ENCODE results near the gene AMOTL1.

Gene AMOTL1, protein sequence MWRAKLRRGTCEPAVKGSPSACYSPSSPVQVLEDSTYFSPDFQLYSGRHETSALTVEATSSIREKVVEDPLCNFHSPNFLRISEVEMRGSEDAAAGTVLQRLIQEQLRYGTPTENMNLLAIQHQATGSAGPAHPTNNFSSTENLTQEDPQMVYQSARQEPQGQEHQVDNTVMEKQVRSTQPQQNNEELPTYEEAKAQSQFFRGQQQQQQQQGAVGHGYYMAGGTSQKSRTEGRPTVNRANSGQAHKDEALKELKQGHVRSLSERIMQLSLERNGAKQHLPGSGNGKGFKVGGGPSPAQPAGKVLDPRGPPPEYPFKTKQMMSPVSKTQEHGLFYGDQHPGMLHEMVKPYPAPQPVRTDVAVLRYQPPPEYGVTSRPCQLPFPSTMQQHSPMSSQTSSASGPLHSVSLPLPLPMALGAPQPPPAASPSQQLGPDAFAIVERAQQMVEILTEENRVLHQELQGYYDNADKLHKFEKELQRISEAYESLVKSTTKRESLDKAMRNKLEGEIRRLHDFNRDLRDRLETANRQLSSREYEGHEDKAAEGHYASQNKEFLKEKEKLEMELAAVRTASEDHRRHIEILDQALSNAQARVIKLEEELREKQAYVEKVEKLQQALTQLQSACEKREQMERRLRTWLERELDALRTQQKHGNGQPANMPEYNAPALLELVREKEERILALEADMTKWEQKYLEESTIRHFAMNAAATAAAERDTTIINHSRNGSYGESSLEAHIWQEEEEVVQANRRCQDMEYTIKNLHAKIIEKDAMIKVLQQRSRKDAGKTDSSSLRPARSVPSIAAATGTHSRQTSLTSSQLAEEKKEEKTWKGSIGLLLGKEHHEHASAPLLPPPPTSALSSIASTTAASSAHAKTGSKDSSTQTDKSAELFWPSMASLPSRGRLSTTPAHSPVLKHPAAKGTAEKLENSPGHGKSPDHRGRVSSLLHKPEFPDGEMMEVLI

GRCh38 chr11:94767701-94768601, at the start of gene AMOTL1:
Gene AMOTL1 (plus strand): TSS chr11:94768356. CDS start chr11:94768512, 156 bp downstream.
- DNase-seq = peak in 55 of 56 donors; percentile 14 to 86 (median 64)

DNA sequence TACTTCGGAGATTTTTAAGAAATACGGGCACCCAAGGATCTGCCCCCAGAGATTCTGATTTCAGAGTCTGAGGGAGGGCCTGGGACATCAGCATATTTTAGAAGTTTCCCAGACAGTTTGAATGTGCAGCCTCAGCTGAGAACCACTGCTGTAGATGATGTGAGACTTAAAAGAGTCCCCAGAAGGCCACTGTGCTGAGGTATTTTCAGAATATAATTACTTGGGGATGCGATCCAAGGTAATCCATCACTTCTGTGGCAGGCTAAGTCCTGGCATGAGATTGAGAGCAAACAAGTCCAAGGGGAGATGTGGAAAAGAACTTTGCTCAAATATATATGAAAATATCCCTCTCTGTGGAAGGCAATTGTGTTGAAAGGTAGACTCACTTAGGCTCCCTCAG, 48.3 kb upstream of the AMOTL1 start:
- no peak for DNase-seq

DNA sequence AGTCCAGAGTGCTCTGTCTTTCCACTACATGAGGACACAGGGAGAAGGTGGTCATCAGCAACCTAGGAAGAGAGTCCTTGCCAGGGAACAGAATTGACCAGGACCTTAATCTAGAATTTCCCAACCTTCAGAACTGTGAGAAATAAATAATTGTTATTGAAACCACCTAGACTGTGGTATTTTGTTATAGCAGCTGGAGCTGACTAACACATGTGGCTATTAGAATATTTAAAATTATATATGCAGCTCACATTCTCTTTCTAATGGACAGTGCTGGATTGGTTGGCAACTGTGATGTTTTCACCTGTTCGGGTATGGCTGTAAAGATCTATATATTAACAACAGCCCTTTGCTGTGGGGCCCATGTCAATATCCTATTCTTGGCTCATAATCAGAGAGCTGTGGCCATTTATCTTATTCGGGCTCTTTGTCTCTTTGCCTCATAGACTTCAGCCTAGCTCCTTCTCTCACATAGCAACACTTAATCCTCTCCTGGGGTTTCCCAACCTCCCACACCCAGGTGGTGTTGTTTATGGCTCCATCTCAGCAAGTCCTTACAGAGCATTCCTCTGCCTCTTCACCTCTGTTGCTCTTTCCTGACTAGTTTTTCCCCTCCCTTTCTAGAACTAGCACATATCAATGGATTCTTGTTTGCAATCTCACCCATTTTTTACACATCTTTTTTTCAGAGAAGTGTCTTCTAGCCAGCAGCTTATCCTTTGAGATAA, 46.4 kb upstream of the AMOTL1 start:
- DNase-seq = no peak

DNA sequence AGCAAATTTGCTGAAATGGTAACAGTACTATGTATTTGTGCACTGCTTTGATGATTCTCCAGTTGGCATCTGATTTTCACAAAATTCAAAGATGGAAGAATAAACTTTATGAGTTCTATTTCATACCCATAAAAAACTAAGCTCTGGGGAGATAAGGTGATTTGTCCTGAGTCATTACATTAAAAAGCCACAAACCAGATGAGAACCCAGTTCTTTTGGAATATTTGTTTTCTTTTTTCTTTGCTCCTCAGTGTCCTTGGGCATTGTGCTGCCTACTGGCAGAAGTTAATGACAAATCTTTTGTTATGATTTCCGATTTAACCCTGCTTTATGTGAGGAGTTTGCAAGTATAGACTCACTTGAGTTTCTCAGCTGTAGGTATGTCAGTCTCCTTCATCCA, 45.4 kb upstream of the AMOTL1 start:
- DNase-seq = no peak

DNA sequence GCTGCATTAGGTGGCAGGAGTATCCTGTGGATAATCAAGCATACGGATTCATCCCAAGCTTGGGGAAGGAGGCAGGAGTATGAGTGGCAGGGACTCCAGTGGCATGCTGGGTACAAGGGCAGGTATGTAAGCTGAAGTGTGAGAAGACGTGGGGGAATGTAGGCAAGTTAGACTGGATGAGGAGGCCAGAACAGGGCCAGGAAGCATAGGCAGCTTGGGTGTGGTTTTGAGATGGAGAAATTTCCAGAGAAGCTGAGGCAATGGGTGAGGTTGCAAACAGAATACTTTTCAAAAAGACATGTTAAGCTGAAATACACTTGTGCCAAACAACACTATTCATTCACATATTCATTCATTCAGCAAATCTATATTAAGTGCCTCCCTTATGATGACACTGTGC, 43.1 kb upstream of the AMOTL1 start:
- DNase-seq = no peak

DNA sequence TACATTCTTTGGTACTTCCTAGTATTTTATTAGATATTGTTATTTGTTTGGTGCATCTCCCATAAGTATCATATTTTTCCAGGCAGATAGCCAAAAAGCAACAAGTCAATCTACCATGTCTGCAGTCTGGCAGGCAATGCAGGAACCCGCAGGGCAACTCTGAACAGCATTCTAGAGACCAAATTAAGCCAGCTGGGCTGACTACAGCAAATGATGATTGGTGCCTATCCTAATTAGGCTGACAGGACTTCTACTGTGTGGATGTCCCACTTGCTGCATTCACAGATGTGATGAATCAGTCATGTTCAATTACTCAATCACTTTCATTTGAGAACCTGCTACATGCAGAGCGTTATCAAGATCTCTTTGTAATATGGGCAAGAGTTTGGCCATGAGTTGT, 40.3 kb upstream of the AMOTL1 start:
- DNase-seq = no peak

DNA sequence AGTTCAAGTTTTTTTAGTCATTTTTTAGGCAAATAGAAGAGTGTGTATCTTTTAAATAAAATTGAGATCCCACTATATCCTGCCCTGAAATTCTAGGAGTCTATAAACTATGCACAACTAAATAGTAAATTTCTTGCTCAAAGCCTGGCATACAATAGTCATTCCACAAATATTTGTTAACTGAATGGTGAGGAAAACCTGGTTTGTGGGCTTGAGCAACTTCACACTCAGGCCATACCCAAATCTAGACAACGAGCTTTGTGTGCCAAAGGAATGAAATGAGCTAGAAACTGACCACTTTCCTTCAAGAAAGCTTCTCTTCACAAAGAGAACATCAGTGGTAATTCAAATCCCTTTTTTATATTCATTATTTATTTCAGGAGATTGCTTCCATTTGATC, 39.6 kb upstream of the AMOTL1 start:
- no peak for DNase-seq

DNA sequence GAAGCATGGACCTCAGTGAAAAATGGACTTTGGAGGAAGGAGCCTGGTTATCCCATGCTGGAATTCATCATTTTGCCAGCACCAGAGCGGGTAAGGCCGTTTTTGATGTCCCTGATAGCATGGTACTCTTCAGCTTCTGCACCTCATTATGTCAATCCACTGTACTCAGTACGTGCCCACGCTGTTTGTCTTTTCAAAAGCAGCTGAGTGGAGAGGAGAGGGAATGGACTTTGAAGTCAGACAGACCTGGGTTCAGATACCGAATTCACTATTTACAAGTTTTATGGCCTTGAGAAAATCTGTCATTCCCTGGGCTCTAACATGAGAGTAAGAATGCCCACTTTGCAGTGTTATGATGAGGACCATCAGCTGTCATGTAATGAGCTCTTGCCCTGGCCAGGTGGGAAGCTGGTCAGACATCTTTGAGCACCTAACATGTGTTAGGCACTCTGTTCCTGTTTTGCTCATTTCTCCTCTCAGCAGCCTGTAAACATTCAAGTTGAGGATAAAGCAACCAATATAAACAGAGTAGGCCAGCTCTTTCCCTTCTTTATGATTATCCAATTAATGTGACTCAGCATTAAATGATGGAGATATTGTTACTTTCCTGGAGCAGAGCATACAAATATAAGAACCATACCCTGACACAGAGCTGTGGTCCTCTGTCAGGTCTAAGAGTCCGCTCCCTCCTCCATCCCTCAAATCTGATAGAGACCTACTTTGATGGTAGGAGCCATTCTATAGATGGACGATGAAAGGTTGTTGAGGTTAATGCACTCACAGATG, 39.0 kb upstream of the AMOTL1 start:
- no peak for DNase-seq

GRCh38 chr11:94730153-94730552, 38.0 kb upstream of the AMOTL1 start:
- DNase-seq = no peak

DNA sequence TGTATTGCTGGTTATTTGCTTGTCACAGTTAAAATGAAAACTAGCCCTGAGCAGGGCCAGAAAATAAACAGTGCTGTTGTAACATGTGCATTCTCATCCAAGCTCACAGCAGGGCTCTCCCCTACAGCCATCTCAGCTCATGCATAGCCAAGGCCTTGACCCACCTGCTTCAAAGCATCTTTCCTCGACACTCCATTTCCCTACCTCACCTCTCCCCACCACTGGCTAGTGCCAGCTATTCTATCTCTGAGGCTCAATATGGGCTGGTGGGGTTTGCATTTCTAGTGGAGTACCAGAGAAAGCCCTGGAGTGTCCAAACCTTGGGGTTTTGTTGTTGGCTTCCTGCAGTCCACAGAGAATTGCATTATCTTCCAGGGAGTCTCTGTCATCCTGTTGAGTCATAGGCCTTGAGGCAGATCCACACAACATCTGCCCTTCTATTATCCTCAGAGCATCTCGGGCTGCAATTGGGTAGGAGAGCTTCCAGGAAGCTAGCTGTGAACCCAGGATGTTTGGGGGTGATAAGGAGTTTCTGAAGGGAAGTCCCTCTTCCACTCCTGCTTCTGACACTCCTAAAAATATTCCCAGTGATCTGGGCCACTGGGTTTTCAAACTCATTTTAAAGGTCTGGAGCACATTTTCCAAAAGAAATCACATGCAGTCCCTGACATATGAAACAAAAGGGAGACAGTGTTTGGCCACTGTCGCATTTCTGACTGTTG, 36.1 kb upstream of the AMOTL1 start:
- DNase-seq = no peak

DNA sequence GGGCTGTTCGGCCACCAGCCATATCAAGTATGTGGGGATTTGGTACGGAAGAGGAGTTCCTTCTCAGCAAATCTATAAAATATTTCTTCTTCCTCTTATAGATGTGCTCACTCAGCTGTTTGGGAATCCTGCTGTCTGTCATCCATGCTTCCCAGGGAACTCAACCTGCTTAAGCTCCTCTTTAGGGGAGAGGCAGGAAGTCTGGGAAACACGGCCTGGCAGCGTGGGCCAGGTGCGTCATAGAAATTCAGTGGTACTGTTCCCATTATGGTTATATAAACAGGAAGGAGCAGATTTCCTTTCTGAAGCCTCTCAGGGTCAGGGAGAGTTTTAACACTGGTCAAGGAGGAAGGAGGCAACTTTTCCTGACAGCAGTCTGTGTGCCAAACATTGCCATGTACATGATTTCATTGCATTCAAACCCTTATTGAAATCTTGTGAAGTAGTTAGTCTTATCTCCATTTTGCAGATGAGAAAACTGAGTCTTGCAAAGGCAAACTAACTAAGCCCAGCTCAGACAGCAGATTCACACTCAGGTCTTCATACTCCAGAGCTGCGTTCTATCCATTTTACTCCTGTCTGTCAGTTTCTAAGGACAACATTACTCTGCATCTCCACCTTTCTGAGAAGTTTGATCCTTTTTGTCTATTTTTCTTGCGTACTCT, 35.4 kb upstream of the AMOTL1 start:
- DNase-seq = no peak

- DNase-seq = no peak
Measured at GRCh38 chr11:94734563-94735275, 33.4 kb upstream of the AMOTL1 start.

- DNase-seq = no peak
Measured at GRCh38 chr11:94735907-94736306, 32.2 kb upstream of the AMOTL1 start.

DNA sequence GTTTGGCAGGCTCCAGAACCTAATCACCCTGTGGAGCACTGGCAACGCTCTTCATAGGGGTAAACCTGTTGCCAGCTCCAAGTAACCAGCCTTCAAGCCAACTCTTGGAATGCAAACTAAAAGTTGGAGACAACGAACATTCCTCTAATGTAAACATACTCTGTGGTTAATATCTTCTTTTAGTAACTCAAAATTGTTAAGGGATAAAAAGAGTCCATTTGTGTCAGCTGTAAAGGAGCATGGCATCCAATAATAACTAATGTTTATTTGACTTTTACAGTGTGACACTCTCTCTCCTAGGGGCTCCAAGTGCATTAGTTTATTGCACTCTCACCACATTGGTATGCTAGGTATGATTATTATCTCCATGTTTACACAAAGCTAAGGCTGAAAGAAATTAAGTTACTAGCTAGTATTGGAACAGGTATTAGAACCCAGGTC, 31.0 kb upstream of the AMOTL1 start:
- DNase-seq = no peak

GRCh38 chr11:94738746-94739145, 29.4 kb upstream of the AMOTL1 start:
- no peak for DNase-seq

DNA sequence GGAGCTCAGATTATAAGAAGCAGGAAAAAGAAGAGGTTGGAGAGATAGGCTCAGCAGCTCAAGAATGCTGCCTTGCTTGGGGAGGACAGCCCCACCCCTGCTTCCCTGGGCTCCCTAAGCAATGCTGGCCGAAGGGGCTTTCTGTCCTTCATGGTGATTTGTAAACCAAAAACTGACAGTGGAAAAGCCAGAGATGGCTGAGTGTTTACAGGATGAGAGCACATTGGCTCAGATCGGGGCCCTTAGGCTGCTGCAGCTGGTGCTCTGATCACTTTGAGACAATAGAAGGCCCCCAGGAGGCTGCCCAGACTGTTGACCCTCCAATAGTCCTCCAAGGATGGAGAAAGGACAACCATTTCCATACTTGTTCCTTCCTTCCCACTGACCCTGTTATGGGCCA, 28.8 kb upstream of the AMOTL1 start:
- no peak for DNase-seq
